NCI-H510A treated with DMSO at 0.1 percent for 48 hours (cell line): Measurements from ENCODE around the gene KCNIP1.
A peak's percentile ranks its signal among the peaks of the same experiment; 100 is the strongest.

Source experiments
- DNase-seq: peaks from one replicate; lab custom pipeline; 2025; lab: John Stamatoyannopoulos, UW

Gene KCNIP1

DNA sequence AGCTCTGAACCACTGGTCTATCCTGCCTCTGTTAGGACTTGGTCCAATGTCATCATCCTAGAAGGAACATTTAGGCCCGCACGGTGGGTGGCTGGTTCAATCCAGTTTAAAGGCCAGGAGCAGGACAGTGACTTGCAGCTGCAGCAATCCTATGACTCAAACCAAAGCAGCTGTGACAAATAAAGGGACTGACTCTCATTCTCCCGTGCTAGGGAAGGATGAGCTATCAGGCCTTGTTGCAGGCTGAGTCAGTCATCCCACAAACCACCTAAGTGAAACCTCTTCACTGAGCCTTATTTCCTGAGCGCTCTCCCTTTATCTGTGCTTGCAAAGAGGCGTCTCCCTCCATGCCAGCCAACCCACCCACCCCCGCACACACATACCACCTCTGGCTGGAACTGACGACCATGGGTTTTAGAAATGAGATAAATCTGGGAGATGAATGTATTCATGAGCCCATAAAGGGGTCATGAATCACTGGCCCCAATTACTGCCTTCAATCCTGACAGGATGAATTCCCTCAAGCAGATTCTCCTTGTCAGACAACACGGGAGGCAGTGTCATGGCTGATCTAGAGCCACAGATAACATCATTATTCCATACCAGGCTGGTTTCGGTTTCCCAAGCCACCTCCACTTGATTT is 93.4 kb downstream of the KCNIP1 start:
- DNase-seq = no peak

DNA sequence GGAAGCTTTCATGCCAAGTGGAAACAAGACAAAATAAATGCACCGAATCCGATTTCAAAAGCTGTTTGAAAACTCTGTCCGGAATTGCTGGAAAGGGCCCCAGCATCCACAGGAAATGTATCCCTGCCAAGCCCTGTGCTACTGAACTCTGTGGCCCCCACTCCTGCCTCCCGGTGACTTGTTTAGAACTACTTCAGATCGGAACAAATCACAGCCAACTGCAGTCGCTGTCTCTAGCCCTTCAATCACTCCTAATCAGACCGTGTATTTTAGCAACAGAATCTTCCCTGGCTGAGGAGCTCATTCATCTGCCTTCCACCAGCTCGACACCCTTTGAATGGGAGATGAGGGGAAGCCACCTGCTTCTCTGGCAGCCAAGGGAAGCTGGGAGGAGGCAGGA is 94.1 kb downstream of the KCNIP1 start:
- DNase-seq = no peak

DNA sequence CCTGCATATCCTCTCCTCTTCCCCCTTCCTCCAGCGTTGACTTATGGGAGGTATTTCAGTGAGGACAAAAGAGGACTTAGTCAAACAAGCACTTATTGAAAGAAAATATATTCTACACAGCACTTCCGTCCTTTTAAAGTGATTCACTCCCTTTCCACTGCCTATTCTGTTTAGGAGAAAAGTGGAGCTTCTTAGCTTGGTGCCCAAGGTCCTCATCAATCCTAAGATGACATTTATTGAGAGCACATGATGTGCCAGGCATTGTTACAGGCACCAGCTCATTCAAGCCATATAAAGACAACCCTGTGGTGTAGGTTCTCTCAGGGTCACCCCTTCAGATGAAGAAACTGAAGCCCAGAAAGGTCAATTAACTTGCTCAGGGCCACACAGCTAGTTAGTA is 95.9 kb downstream of the KCNIP1 start:
- DNase-seq = no peak

DNA sequence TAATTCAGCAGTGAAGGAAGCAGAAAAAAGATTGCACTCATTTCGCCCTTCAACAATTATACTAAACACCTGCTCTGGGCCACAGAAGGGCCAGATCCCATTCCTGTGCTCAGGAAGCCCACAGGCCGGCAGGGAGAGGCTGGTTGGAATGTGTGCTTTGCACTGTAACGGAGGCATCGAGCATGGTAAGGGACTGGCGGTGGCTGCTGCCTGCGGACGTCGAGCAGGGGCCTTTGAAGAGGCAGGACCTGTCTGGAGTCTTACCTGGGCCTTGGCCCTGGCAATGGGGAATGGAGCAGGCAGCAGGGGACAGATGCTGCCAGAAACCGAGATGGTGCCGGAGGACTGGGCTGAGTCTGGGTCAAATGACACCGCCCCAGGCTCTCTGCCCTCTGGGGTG is 97.8 kb downstream of the KCNIP1 start:
- DNase-seq = no peak

DNA sequence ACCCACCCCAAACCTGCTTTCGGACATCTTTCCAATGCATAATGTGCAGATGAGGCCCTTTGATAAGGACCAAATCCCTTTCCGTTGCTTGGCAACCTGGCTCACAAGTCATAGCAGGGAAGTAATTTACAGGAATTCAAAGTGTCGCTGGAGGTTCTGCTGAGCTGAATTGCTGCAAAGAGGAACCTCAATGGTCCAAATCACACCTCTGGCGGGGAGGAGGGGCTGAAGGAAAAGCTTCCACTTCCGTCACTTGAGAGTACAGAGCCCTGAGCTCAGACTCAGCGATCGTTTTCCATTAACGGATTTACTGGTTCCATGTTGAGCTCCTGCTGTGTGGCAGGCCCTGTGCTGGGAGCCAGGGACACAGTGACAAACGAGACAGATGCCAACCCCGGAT is 99.3 kb downstream of the KCNIP1 start:
- no peak for DNase-seq

DNA sequence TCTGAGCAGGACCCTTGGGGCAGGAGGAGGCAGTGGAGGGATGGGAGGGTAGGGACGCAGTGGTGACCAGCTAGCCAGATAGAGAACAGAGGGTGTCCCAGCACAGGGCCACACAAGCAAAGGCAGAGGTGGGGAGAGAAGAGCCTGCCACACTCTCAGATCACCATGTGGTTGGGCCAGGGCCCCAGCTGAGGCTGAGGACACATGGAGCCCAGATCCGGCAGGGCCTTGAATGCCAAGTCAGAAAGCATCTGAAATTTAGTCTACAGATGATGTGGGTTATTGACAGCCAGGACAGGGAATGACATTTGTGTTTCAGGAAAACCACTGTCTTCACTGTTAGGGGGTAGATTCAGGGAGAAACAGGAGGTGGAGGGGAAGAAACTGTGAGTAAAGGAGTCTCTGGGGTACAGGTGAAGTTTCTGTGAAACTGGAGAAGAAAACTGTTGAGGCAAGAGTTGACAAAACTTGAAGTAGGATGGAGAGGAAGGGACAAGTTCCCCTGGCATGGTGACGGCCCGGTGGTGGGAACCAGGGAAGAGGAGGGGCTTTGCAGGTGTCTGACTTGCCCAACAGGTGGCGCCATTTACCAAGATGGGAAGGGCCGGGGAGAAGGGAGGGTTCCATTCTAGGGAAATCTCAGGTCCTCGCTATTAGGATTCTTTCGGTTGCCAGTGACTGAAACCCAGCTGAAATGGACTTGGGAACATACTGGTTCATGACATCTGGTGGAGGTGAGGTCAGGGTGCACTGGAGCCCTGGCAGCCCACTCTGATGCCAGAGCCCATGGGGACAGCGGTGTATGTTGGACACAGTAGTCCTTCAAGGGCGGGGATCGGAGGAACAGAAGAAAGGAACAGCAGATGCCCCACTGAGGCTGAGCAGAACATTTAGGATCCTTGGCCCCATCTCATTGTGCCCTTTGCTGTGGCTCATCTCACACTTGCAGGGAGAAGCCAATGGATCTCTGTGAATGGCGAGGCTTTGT is 100.1 kb downstream of the KCNIP1 start:
- DNase-seq = peak; percentile 6

DNA sequence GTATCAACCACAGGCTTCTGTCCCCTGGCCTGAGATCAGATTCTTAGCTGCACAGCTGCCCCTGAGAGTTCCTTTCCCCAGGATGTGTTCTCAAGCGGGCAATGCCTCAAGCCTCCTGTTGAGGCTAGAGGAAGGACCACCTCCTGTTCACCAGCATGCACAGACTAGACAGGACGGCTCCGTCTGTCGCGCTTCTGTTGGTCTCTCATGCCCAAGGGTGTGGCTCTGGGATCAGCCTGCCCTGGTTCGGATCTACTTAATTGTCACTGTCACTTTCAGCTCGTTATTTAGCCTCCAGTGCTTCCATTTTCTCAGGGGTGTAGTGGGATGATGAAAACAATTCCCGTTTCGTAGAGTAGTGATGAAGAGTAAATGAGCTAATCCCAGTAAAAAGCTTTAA is 103.1 kb downstream of the KCNIP1 start:
- DNase-seq = no peak

DNA sequence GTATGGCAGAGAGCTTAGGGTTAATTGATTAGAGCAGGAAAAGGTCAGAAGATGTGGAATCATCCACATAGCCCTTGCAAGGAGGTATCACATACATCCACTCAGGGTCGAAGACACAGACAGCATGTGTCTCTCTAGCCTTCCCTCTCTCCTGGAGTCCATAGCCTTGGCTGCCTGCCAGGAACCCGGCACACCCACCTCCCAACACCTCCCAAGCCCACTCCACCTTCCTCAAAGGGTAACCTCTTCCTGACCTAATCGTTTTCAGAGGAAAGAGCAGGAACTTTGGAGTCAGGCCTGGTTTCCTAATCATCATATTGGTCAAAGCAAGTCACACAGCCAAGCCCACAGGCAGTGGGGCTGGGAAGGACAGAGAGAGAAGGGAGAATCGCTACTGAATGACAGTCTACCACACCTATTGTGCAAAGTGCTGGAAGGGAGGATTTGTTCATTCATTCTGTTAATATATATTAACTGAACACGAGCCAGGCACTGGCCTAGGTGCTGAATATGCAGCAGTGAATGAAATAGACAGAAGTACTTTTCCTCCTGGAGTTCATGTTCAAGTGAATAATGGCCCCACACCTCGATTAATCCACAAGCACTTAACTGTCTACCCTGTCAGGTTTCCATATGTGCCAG is 107.8 kb downstream of the KCNIP1 start:
- no peak for DNase-seq

DNA sequence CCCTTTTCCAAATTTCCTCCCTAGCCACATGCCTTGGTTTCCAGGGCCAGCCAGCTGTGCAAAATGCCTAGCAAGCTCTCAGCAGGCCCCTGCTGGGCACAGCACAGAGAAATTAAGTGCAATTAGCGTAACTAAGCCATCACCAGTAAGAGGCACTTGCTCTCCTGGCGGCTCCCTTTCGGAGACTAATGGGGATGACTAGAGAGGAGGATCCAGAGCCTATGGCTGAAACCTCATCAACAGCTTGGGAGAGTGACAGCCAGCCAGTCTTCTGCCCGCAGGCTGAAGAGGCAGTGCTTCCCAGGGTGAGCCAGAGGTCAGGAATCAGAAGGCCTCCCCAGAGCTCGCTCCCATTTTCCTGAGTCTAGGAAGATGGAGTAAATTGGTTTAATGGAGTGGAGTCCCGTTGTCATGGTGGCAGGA is 108.4 kb downstream of the KCNIP1 start:
- DNase-seq = no peak

DNA sequence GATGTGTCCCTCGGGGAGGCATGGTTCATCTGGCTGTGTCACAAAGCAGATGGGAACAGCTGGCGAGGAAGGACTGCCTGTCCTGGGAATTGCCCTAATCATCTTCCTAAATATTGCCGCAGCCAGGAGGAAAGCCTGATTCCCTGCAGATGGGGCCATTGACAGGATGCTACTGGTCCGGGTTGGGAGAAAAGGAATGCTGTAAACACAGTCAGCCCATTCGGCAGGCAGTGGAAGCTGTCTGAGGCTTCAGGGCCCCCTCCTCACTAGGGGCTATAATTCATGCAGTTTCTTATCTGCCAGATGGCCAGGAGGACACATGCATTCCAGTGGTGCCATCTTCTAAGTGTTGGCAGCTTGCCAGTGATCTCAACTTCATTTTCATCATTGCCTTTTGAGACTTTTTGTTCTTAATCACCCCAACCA is 110.3 kb downstream of the KCNIP1 start:
- DNase-seq = no peak

DNA sequence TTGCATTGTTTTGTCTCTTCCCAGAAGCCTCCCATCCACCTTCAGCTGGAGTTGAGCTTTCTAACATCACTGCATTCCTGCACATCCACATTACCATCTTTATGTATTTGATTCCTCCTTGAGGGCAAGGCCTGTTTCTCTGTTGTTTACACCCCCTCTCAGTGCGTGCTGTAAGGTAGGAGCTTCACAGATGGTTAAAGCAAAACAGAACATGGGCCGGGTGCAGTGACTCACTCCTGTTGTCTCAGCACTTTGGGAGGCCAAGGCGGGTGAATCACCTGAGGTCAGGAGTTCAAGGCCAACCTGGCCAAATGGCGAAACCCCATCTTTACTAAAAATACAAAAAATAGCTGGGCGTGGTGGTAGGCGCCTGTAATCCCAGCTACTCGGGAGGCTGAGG is 110.9 kb downstream of the KCNIP1 start:
- DNase-seq = no peak

DNA sequence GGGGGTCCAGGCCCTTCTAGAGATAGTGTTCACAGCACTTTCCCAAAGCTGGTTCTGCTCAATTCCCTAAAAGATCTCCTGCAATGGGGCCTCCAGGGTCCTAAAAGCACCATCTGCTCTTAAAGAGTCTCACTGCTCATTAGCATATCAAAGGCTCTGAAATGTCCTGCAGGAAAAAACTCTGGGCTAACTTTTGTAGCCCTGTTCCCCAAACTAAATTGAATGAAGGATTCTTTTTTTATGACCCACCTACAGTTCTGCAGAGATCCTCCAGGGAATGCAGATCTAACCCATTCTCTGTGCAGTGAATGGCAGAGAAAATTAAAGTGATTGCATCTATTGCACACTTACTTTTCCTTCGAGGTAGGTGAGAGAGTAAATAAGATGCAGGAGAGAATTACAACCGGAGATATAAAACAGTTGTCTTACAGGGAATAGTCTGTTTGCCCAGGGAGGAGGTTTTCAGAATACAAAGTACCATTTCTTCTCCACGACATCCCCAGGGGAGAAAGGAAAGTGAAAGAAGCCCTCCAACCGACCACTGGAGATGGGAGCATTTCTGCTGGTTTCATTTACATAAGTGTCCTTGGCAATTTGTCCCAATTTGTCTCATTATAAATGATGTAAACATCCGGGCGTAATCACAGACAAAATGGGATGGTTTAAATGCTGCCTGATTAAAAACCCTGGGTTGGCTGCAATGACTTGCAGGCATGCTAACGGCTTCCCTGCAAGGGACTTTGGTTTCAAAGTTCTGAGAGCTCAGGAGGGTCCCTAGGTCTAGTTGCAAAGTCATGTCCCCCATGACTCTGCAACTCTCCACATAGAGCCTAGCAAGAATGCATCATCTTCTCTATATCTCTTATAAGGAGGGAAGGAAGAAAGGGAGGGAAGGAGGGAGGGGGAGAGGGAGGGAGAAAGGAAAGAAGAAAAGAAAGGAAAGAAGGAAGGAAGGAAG is 114.0 kb downstream of the KCNIP1 start:
- DNase-seq = no peak

DNA sequence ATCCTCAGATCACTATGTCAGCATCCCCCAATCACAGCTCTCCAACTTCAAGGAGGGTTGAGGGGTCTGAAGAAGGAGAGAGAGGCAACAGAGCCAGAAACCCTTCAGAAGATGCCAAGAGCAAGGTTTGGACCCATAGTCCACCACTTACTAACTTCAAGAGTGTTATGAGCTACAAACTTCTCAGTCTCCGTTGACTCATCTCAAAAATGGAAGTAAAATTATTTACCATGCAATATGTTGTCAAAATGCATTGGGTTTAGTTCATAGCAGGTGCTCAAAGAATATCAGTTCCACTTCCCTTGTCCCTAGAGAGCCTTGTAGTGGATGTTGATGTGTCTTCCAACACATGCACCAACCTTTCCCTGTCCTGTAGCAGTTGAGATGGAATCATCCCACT is 116.0 kb downstream of the KCNIP1 start:
- DNase-seq = no peak

DNA sequence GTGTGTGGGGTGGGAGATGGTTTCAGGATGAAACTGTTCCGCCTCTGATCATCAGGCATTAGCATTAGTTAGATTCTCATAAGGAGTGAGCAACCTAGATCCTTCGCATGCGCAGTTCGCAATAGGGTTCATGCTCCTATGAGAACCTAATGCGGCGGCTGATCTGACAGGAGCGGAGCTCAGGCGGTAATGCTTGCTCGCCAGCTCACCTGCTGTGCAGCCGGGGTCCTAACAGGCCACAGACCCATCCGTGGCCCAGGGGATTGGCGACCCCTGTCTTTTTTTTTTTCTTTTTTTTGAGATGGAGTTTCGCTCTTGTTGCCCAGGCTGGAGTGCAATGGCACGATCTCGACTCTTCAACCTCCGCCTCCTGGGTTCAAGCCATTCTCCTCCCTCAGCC is 119.1 kb downstream of the KCNIP1 start:
- DNase-seq = no peak

DNA sequence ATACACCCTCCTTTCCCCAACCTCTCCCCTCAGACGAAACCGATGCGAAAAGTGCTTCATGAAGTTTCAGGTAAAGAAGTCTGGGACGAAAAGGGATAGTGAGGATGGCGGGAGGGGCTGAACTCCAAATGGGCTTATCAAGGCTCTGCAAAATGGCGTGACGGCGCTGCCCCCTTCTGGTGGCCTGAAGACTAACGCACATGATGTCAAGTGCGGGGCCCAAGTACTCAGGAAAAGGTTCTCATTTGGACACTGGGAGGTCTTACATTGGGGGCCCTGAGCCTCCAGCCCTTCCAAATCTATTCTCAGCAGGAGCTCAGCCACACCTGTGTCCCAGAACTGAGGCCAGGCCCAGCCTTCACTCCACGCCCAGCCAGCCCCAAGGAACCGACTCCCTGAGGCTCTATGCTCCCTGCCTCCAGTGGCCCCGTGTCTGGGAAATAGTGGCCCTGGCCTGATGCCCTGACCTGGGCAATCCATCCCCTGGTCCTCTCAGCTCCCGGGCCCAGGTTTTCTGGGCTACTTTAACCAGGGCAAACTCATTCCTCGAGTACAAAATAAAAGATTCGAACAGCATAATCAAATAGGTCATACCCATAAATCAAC is 119.9 kb downstream of the KCNIP1 start:
- peak; percentile 36 for DNase-seq

DNA sequence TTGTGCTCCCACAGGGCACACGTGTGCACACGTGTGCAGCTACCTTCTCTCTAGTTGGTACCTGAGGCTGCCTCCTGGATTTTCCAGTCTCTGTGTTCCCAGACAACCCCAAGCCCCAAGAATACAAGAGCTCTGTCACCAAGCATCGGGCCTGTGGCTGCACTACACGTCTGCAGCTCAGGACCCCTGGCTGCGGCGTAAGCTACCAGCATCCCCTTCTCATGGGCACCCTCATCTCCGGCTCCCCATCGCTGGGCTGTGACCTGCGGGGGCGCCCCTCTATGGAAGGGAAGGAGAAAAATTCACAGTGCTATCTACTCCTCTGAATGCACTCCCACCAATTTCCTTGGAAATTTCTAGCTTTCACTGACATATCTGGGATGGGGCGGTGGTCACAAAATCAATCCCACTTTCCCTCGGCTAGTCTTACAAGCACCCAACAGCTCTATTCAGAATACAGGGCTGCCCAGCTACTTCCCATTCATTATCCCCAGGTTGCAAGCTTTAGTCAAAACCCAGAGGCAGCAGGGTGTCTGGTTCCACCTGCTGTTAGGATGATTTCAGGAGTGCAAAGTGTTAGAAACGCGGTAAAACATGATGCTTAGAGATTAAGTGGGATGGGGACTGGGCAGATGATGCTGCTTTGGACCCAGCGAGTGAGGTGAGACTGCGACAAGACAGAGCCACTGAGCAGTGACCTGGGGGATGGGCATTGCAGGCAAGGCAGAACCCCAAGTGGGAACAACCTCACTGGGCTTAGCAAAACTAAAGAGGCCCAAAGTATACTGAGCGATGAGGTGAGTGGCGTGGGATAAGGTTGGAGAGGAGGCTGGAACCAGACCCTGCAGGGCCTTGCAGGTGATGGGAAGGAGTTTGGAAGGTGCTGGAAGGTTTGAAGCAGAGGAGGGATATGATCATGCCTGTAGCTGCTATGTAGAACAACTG is 121.7 kb downstream of the KCNIP1 start:
- DNase-seq = no peak

DNA sequence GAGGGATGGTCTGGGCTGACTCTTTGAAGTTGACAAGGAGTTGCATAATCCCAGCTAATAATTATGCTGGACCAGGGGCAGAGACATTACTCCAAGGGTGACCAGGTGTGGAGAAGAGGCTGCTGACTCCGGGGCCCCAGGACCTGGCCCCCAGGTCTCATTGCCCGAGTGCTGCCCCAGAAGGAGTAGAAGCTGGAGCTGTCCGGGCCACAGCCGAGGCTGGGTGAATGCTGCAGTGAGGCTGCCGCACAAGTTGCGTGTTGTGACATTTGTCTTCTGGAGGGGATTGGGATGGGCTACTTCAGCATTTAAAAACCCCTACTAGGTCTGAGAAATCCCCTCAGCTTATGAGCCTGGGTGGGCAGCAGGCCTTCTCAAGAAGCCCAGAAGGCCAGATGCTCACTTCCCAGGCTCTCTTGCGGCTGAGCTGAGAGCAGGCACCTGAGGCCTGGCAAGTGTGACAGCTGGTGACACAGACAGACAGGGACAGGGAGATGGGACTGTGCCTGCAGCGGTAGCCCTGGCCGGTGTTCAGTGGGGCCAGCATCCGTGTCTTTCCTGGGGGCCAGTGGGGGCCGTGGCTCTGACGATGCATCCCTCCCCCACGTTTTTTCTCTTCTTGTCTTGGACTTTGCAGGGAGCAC is 122.8 kb downstream of the KCNIP1 start:
- no peak for DNase-seq

DNA sequence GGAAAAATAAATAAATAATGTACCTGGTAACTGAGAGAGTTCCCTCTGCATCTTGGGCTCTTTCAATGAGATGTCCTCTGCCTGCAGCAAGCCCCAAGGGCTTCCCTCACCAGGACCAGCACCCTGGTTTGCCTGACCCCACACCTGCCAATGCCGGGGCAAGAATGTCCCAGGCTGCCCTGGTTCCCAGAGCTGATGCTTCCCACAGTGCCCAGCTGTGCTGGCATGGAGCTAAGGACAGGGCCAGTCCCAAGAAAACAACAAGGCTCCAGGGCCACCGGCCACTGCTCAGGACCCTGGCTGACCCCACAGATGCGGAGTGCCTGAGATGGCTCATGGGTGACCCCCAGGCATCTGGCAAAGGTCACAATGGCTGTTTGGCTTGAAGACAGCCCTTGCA is 123.5 kb downstream of the KCNIP1 start:
- no peak for DNase-seq

DNA sequence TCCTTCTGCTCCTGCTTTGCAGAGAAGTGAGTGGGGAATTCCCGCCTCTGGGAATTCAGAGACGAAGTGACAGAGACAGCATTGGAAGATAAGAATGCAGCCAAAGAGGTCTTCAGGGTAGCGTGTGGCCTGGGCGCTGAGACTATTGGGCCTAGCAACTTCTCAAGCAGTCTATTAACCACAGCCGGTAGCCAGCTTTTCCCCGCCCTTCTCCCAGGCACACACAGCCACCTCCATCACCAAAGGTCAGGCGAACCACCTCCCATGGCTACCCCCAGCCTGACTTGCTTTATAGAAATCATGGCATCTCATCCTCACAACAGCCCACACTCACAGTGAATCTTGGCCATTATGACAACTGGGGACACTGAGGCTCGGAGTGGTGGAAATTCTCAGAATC is 124.2 kb downstream of the KCNIP1 start:
- no peak for DNase-seq
